AG09319 (cell line): ENCODE data around the gene CSE1L.
"Not testable (repeated sequence)": the region's sequence is repeated elsewhere in the genome, so short reads cannot be mapped to it uniquely, and the experiment has no call there.

Experiments
- DNase-seq: peaks from one replicate; pipeline ENCODE4 v3.0.0-alpha.2; 2010; ENCODE audit warnings: low read depth; ENCODE audit errors: extremely low read depth
- CTCF ChIP-seq: IDR thresholded peaks from 2 replicates; pipeline ENCODE4 v1.5.1; 2011; ENCODE audit warnings: low read depth, mild to moderate bottlenecking, inconsistent platforms, low read length, moderate library complexity

Gene CSE1L

GRCh38 chr20:49078310-49078709 is 32.2 kb downstream of the CSE1L start:
- TF ChIP-seq CTCF = no peak
- DNase-seq = no peak

- not testable (repeated sequence) for DNase-seq
Measured at GRCh38 chr20:49082295-49082694, 36.2 kb downstream of the CSE1L start.

GRCh38 chr20:49091104-49091503 is 45.0 kb downstream of the CSE1L start:
- TF ChIP-seq CTCF = no peak
- DNase-seq = no peak

GRCh38 chr20:49091762-49092161 is 45.6 kb downstream of the CSE1L start:
- no peak for TF ChIP-seq CTCF
- no peak for DNase-seq

- no peak for TF ChIP-seq CTCF
- DNase-seq = no peak
Measured at GRCh38 chr20:49096203-49096730, 50.2 kb downstream of the CSE1L start.

GRCh38 chr20:49097159-49097558 is 51.0 kb downstream of the CSE1L start:
- no peak for TF ChIP-seq CTCF
- no peak for DNase-seq

GRCh38 chr20:49098136-49098535 is 52.0 kb downstream of the CSE1L start:
- DNase-seq = no peak
- TF ChIP-seq CTCF = no peak

GRCh38 chr20:49099011-49099410 is 52.9 kb downstream of the CSE1L start:
- TF ChIP-seq CTCF = no peak
- DNase-seq = no peak

- not testable (repeated sequence) for DNase-seq
Measured at GRCh38 chr20:49100292-49100691, 54.2 kb downstream of the CSE1L start.
